ENCODE results near the gene TCERG1L.

GRCh38 chr10:131314148-131314547 is 2.6 kb upstream of the TCERG1L start:
- TF ChIP-seq EZH2 (IDR thresholded peaks at IDR 0.05; ENCODE audit: insufficient read depth, poor library complexity, severe bottlenecking) (no peak), EZH2phosphoT487 (IDR thresholded peaks at IDR 0.05; ENCODE audit: insufficient read depth, low read depth) (no peak)
